OCI-LY3 (cell line): ENCODE results near the gene KCNJ18.
"Not testable (repeated sequence)": the region's sequence is repeated elsewhere in the genome, so short reads cannot be mapped to it uniquely, and the experiment has no call there.

Source experiments
- EZH2phosphoT487 ChIP-seq: fragments of 200-600 bp; shearing (Covaris generic); IDR thresholded peaks from 2 replicates; pipeline ENCODE4 v1.6.1; 2018; ENCODE audit warnings: antibody characterized with exemption, mixed run types, low read depth
- TF ChIP-seq, protein P1 (sequence below): fragments of 200-600, 300-600 bp; sonication (generic); IDR thresholded peaks from 2 replicates; pipeline ENCODE4 v1.5.1; 2014; ENCODE audit warnings: antibody characterized with exemption, low read length, low read depth

DNA sequence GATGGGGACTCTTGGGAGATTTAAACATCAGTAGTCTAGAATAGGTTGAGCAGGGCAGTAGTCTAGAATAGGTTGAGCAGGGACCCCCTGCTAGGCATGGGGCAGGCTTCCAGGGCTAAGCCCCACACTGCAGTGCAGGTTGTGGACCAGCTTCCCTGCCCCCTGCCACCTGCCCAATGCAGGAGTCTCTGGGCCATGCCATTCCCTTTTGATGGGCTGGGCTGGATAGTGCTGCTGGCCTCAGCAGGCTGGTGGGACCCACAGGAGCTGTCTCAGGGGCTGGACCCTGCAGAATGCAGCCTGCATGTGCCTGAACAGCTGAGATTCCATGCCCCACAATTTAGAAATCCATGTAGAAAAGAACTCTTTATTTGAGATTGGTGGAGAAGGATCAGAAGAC is 26.6 kb downstream of the KCNJ18 start:
- TF ChIP-seq, protein P1, sequence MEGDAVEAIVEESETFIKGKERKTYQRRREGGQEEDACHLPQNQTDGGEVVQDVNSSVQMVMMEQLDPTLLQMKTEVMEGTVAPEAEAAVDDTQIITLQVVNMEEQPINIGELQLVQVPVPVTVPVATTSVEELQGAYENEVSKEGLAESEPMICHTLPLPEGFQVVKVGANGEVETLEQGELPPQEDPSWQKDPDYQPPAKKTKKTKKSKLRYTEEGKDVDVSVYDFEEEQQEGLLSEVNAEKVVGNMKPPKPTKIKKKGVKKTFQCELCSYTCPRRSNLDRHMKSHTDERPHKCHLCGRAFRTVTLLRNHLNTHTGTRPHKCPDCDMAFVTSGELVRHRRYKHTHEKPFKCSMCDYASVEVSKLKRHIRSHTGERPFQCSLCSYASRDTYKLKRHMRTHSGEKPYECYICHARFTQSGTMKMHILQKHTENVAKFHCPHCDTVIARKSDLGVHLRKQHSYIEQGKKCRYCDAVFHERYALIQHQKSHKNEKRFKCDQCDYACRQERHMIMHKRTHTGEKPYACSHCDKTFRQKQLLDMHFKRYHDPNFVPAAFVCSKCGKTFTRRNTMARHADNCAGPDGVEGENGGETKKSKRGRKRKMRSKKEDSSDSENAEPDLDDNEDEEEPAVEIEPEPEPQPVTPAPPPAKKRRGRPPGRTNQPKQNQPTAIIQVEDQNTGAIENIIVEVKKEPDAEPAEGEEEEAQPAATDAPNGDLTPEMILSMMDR, result not testable (repeated sequence)
- not testable (repeated sequence) for TF ChIP-seq EZH2phosphoT487
